Kidney (tissue), 14 donors: ENCODE measurements around the gene ZDHHC14. TPM values are rescaled to one million over a fixed set of nuclear protein-coding genes. Genes with fewer than 3 reads are reported as not detected.

Experiments
- DNase-seq, 5 donors: peaks; one replicate each; pipeline ENCODE4 v3.0.0-alpha.2; 2013 to 2020
- FAIRE-seq: peaks from 2 replicates; lab custom pipeline; 2012; peaks lifted over from hg19 to GRCh38; lab: Jason Lieb, UNC
- H3K27ac ChIP-seq, 2 donors: one replicate each; pipeline ENCODE4 v1.7.0; 2013; ENCODE audit warnings: low read depth in 2 of 2, low read length in 2 of 2, inconsistent platforms in 1 of 2
- H3K27me3 ChIP-seq: one replicate; pipeline ENCODE4 v1.7.1; 2013; ENCODE audit warnings: low read length, inconsistent platforms; ENCODE audit not compliant: control insufficient read depth, insufficient read depth
- H3K36me3 ChIP-seq, 3 donors: one replicate each; pipeline versions ENCODE4 v1.7.0 to v1.7.1; 2013; ENCODE audit warnings: low read length in 3 of 3, control low read depth in 1 of 3, inconsistent platforms in 1 of 3; ENCODE audit not compliant: insufficient read depth in 3 of 3, control insufficient read depth in 2 of 3
- H3K4me1 ChIP-seq, 3 donors: one replicate each; pipeline versions ENCODE4 v1.7.0 to v1.7.1; 2013; ENCODE audit warnings: low read length in 3 of 3, inconsistent platforms in 1 of 3, low read depth in 1 of 3; ENCODE audit not compliant: control insufficient read depth in 2 of 3, insufficient read depth in 2 of 3
- H3K4me3 ChIP-seq, 3 donors: one replicate each; pipeline versions ENCODE4 v1.7.0 to v1.8.1; 2013; ENCODE audit warnings: low read length in 3 of 3, control low read depth in 1 of 3, inconsistent platforms in 1 of 3
- H3K9ac ChIP-seq, 3 donors: one replicate each; pipeline versions ENCODE4 v1.7.0 to v1.7.1; 2013; ENCODE audit warnings: low read length in 3 of 3, control low read depth in 1 of 3, inconsistent platforms in 1 of 3
- H3K9me3 ChIP-seq, 3 donors: one replicate each; pipeline versions ENCODE4 v1.7.0 to v1.7.1; 2013; ENCODE audit warnings: low read length in 3 of 3, control low read depth in 1 of 3, inconsistent platforms in 1 of 3; ENCODE audit not compliant: control insufficient read depth in 2 of 3, insufficient read depth in 1 of 3
- intact Hi-C: fragments of 100-400 bp; cut with DNase I; formaldehyde crosslinking; loops from one replicate; pipeline ENCODE4 v1.11.1; 2022
- polyA plus RNA-seq: library from polyadenylated mRNA; stranded (reverse); fragments of 350-450 nt; fragmentation: Illumina TruSeq; extraction: RNeasy Lipid Tissue Mini Kit (QIAGEN cat#74804); gene quantifications from one replicate; pipeline ENCODE4 v1.2.3, GENCODE V29; 2014; ENCODE audit warnings: low read depth, low replicate concordance; ENCODE audit not compliant: insufficient read depth
- total RNA-seq: library from RNA; stranded (reverse); fragmentation: NEBNext Ultra II Directional; extraction: Animal tissue kit (Norgen Biotek cat#: 25700); gene quantifications from one replicate; pipeline ENCODE4 v1.2.1, GENCODE V29; 2021
- TF ChIP-seq, protein P1 (sequence below): IDR thresholded peaks from 3 replicates; pipeline ENCODE4 v1.5.1; 2012; ENCODE audit warnings: mild to moderate bottlenecking, moderate library complexity, borderline replicate concordance; ENCODE audit not compliant: insufficient read depth; ENCODE audit errors: extremely low read depth
- donor health status: control.
- donor health status: control.
- donor health status: control.
- donor health status: control.
- donor health status: control.
- donor health status: DM: yes; HTN: yes; CAD: no.
- donor health status: Normal renal cell carcinoma (clear cell type).

ZDHHC14 gene
- total and polyA plus RNA-seq, 2 donors from 2014 or later, result 13.5 to 26.7 TPM

DNA sequence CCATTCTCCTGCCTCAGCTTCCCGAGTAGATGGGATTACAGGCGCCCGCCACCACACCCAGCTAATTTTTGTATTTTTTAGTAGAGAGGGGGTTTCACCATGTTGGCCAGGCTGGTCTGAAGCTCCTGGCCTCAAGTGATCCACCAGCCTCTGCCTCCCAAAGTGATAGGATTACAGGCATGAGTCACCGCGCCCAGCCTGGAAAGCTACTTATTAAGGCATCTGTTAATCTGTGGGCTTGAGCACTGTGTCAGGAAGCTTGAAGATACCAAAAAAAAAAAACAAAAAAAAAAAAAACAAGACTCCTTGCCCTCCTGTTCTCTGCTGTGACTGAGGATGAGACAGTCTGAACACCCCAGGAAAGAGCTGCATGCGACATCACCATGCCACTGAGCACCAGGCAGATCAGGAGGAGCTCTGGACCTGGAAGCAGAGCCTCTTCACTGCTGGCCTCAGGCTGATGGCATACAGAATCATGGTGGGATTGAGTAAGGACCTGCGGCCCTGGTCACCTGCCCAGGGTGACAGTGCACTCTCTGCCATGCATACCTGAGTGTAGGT is 275.5 kb downstream of the ZDHHC14 start:
- TF ChIP-seq, protein P1, sequence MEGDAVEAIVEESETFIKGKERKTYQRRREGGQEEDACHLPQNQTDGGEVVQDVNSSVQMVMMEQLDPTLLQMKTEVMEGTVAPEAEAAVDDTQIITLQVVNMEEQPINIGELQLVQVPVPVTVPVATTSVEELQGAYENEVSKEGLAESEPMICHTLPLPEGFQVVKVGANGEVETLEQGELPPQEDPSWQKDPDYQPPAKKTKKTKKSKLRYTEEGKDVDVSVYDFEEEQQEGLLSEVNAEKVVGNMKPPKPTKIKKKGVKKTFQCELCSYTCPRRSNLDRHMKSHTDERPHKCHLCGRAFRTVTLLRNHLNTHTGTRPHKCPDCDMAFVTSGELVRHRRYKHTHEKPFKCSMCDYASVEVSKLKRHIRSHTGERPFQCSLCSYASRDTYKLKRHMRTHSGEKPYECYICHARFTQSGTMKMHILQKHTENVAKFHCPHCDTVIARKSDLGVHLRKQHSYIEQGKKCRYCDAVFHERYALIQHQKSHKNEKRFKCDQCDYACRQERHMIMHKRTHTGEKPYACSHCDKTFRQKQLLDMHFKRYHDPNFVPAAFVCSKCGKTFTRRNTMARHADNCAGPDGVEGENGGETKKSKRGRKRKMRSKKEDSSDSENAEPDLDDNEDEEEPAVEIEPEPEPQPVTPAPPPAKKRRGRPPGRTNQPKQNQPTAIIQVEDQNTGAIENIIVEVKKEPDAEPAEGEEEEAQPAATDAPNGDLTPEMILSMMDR, result no peak
- H3K4me1 ChIP-seq, result no peaks in the 10 kb centered on the region
- H3K9ac ChIP-seq, result no peak overlapping the region
- H3K4me3 ChIP-seq, result no peak overlapping the region
- H3K36me3 ChIP-seq, result peaks cover 0 to 16% (median 4%) of the 10 kb centered on the region in 3 donors
- FAIRE-seq, result no peak
- no peak overlapping the region for H3K27ac ChIP-seq
- H3K27me3 ChIP-seq, result no peaks in the 10 kb centered on the region
- DNase-seq, result no peak
- intact Hi-C loops, result no loop called here
- H3K9me3 ChIP-seq, result no peaks in the 10 kb centered on the region

DNA sequence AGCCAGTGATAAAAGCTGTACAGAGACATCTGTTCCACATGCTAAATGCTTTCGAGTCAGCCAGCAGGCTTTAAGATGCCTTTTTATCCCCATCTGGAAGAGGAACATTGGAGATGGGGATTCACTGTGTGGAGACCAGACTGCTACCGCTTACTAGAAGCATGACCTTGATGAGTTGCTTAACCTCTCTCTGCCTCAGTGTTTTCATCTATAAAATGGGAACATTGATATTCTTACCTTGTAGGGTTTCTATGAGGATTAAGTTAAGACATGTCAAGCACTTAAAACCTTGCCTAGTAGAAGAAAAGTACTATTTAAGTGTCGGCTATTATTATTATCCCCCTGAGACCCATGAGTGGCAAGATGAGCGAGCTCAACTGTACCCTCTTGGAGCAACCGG is 276.8 kb downstream of the ZDHHC14 start:
- intact Hi-C loops, result no loop called here
- no peak overlapping the region for H3K27ac ChIP-seq
- no peak for FAIRE-seq
- no peak overlapping the region for H3K4me3 ChIP-seq
- no peak for DNase-seq
- peaks cover 0 to 16% (median 4%) of the 10 kb centered on the region in 3 donors for H3K36me3 ChIP-seq
- no peaks in the 10 kb centered on the region for H3K9me3 ChIP-seq
- H3K27me3 ChIP-seq, result no peaks in the 10 kb centered on the region
- no peak overlapping the region for H3K9ac ChIP-seq
- no peaks in the 10 kb centered on the region for H3K4me1 ChIP-seq
- TF ChIP-seq, protein P1, result no peak

DNA sequence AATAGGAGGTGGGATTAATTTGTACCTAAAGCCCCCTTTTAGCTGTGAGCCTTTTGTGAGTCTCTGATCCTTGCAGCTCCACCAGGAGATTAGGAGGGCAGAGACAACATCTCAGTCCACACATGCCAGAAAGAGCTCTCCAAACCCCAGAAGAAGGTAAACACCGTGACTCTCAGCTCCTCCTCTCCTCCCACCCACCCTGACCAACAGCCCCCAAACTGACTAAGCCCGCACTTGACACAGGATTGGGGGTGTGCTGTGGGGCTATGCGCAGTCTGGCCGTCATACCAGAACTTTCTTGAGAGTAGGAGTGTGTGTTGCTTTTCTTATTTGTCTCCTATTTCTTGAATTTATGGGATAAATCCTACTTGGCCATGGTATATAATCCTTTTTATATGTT is 277.3 kb downstream of the ZDHHC14 start:
- Histone ChIP-seq H3K27ac (no peak overlapping the region), H3K36me3 (peaks cover 0 to 12% (median 4%) of the 10 kb centered on the region in 3 donors), H3K27me3 (no peaks in the 10 kb centered on the region), H3K4me1 (no peaks in the 10 kb centered on the region), H3K9ac (no peak overlapping the region), H3K4me3 (no peak overlapping the region), H3K9me3 (no peaks in the 10 kb centered on the region)
- FAIRE-seq (no peak), DNase-seq (no peak)
- intact Hi-C loops, result no loop called here
- TF ChIP-seq, protein P1, result no peak
